ENCODE measurements around the gene ILK.

Gene ILK

DNA sequence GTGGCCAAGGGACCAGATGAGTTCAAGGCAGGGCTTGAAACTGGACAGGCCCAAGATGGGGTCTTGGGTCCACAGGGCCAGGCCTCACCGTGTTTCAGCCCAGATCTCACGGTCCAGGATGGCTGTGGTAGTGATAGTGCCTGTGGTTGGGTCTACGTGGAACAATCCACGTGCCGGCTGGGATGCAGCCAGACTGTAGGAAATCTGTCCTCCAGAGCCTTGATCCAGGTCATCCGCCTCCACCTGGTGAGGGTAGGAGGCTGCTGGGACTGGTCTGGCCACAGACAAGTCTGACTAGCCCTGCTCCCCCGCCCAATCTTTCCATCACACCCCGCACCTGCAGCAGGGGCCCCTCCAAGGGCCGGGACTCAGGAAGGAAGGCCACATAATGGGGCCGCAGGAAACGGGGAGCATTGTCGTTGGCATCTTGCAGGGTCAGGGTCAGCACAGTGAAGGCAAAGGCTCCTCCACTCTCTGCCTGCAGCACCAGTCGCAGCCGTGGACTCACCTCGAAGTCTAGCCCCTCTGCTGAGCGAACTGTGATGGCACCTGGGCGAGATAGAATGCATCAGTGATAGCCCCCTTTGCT lies 22.4 kb downstream of the ILK start:
- DNase-seq (ENCODE audit: insufficient read length, low spot score) (no peak), FAIRE-seq (no peak)
- TF ChIP-seq POLR2A (IDR thresholded peaks at IDR 0.05; ENCODE audit: low read depth, low read length), result no peak

DNA sequence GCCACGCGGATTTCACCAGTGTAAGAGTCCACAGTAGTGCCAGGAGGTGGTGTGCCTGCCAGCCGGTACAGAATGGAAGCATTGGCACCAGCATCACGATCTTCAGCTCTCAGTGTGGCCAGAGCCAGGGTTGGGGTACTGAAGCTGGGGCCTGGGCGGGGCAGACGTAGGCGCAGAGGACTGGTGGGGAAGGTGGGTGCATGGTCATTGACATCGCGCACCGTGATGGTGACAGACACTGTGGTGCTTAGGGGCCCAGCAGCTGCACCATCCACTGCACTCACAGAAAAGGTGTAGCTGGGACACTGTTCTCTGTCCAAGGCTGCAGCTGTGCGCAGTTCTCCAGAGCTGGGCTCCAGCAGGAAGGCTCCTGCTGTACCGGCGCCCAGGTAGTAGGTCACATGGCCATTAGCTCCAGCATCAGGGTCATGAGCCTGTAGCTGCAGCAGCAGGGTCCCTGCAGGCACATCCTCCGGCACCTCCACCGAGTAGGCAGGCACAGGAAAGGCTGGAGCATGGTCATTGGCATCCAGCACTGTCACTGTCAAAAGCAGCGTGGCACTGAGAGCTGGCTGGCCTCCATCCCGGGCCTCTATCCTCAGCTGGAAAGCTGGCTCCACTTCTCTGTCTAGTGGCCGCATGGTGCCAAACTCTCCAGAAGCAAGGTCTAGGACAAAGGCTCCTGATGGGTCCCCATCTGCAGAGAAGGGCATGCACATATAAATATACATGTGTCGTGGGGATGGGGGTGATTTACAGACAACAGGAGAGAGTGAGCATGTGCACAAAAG lies 23.6 kb downstream of the ILK start:
- no peak for TF ChIP-seq POLR2A (IDR thresholded peaks at IDR 0.05; ENCODE audit: low read depth, low read length)
- no peak for FAIRE-seq

DNA sequence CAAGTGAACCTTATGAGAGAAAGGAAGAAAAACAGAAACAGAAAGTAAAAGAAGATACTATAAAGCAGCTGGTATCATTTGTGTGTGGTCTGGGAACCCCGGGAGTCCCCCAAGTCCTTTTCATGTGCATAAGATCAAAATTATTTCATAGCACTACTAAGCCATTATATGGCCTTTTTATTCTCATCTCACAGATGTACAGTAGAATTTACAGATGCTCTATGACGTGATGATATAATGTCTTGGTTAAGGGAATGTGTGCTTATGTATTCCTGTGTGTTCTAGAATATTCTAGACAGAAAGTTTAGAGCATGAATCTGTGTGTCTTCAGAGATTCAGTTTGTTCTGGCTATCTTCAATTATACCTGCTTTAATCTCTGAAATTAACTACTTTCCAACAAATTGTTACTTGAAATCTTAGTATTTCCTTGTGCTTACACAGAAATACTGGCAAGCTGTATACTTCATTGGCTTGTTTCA lies 24.2 kb downstream of the ILK start:
- TF ChIP-seq POLR2A (IDR thresholded peaks at IDR 0.05; ENCODE audit: low read depth, low read length), result no peak
- FAIRE-seq (no peak), DNase-seq (ENCODE audit: insufficient read length, low spot score) (no peak)

More for the DNA sequence above, 23.6 kb downstream of the ILK start:
- no peak for DNase-seq (ENCODE audit: insufficient read length, low spot score)

DNA sequence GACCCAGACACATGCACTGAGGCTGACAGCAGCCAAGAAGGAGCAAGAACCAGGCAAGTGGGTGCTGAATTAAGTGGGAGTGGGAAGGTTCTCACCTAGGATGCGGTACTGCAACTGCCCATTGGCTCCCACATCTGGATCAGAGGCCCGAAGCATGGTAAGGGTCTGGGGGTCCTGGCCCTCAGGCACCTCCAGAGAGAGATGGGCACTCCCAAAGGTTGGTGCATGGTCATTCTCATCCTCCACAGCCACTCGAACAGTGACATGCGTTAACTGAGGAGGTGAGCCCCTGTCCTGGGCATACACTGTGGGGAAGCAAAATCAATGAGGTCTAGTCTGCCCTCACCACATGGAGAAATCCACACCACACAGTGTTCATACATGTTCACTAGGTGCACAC lies 25.0 kb downstream of the ILK start:
- FAIRE-seq (no peak), DNase-seq (ENCODE audit: insufficient read length, low spot score) (no peak)
- TF ChIP-seq POLR2A (IDR thresholded peaks at IDR 0.05; ENCODE audit: low read depth, low read length), result no peak

DNA sequence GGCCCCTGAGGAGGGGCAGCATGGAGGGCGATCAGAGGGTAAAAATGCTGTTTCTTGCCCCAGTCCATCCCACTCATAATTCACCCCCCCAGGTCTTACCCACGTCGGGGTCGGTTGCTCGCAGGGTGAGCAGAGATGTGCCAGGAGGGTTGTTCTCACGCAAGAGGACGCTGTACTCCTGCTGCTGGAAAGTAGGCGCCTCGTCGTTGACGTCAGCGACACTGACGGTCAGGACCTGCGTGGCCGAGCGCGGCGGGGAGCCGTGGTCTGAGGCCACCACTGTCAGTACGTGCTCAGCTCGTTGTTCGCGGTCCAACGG lies 26.0 kb downstream of the ILK start:
- FAIRE-seq, result no peak
- TF ChIP-seq POLR2A (IDR thresholded peaks at IDR 0.05; ENCODE audit: low read depth, low read length), result no peak
- DNase-seq (ENCODE audit: insufficient read length, low spot score), result no peak

DNA sequence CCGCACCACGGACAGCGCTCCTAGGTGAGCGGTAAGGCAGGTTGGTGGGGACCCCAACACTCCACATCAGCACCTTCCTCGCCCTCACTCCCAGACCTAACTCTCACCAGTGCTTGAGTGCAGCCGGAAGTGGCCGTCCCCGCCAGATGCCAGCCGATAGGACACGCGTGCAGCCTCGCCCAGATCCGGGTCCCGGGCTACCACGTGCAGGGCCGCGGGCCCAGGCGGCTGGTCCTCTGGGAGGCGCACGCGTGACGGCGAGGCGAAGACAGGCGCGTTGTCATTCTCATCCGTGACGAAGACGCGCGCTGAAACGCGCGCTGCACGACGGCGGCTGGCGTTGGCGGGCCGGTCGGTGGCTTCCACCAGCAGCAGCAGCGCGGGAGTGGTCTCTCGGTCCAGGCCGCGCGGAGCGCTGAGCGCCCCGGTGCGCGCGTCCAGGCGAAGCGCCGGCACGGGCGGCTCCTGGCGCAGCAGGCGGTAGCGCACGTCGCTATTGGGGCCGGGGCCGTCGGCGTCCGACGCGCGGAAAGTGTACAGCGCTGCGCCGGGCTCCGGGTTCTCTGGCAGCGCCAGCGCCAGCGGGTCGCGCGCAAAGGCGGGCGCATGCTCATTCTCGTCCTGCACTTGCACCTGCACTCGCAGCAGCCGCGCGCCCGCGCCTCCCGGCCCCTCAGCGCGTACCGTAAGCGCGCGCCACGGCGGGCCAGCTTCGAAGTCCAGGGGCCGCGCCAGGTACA lies 26.5 kb downstream of the ILK start:
- no peak for FAIRE-seq
- no peak for DNase-seq (ENCODE audit: insufficient read length, low spot score)
- no peak for TF ChIP-seq POLR2A (IDR thresholded peaks at IDR 0.05; ENCODE audit: low read depth, low read length)

DNA sequence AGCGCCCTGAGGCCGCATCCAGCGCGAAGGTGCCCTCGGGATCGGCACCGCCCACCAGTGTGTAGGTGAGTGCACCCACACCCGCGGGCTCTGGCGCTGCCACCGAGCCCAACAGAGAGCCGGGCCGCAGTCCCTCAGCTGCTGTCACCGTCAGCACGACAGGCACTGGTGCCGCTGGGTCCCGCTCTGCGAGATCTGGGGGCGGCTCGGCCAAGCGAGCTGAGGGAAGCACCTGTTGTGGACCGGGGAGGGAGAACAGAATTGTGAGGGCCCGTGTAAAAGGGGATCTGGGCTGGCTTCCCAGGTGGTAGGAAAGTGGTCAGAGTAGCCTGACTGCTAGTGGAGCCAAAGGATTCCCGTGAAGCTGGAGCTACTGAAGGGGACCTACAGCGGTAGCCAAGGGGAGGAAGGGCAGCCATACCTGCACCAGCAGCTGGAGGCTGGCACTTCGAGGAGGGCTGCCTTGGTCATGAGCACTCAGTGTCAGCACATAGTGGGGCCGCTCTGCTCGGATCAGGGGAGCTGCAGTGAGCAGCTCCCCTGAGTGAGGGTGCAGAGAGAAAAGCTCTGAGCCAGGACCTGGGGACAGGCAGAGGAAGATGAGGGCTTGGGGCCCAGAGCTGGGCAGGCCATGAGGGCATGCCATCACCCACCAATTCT lies 27.2 kb downstream of the ILK start:
- FAIRE-seq (no peak), DNase-seq (ENCODE audit: insufficient read length, low spot score) (no peak)
- no peak for TF ChIP-seq POLR2A (IDR thresholded peaks at IDR 0.05; ENCODE audit: low read depth, low read length)

DNA sequence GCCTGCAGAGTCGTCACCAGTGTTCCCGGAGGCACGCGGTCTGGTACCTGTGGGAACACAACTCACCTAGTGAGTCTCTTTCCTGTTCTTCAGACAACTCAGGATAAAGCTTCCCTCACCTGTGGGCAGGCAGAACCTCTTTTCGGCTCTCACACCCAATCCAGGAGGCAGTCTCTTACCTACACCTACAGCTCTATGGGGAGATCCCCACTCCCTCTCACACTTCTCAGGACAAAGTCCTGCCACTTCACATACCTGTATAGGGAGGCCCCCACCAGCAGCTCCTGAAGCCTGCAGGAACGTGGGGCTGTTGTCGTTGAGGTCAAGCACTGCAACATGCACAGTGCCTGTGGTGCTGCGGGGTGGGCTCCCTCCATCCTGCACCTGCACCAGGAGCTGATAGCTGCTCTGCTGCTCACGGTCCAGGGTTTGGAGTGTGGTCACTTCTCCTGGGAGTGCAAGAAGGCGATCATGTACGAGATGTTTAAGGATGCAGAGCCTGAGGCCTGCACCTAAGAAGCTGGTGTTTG lies 27.9 kb downstream of the ILK start:
- DNase-seq (ENCODE audit: insufficient read length, low spot score) (no peak), FAIRE-seq (no peak)
- TF ChIP-seq POLR2A (IDR thresholded peaks at IDR 0.05; ENCODE audit: low read depth, low read length), result no peak

DNA sequence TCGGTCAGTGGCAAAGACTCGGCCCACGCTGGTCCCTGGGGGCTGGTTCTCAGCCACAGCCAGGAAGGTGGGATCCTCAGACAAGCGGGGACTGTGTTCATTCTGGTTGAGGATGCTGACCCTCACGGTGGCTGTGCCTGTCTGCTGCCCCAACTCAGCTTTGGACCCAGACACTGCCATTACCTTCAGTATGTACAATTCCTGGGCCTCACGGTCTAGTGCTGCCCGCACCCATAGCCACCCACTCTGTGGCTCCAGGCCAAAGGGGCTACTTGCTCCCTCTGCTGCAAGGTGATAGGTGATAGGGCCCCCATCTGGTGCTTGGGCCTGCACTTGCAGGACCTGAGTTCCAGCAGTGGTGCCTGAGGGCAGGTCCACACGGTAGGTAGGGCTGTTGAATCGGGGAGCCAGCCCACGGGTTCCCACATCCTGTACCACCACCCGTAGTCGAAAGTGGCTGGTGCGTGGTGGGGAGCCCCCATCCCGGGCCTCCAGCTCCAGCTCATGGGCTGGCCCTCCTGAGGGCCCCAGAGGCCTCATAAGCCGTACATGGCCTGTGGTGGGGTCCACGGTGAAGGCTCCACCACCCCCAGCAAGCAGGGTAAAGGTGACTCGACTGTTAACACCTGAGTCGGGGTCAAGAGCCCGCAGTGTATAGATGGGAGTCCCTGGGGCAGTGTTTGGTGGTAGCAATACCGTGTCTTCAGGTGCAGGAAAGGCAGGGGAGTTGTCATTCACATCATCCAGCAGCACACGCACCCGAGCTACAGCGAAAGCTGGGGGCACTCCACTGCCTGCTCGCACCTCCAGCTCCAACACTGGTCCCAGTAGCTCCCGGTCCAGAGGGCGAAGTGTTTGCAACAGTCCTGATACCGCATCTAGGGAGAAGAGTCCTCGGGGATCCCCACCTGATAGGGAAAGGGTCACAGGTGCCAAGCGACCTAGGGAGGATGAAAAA lies 28.8 kb downstream of the ILK start:
- no peak for TF ChIP-seq POLR2A (IDR thresholded peaks at IDR 0.05; ENCODE audit: low read depth, low read length)
- no peak for FAIRE-seq
- no peak for DNase-seq (ENCODE audit: insufficient read length, low spot score)

DNA sequence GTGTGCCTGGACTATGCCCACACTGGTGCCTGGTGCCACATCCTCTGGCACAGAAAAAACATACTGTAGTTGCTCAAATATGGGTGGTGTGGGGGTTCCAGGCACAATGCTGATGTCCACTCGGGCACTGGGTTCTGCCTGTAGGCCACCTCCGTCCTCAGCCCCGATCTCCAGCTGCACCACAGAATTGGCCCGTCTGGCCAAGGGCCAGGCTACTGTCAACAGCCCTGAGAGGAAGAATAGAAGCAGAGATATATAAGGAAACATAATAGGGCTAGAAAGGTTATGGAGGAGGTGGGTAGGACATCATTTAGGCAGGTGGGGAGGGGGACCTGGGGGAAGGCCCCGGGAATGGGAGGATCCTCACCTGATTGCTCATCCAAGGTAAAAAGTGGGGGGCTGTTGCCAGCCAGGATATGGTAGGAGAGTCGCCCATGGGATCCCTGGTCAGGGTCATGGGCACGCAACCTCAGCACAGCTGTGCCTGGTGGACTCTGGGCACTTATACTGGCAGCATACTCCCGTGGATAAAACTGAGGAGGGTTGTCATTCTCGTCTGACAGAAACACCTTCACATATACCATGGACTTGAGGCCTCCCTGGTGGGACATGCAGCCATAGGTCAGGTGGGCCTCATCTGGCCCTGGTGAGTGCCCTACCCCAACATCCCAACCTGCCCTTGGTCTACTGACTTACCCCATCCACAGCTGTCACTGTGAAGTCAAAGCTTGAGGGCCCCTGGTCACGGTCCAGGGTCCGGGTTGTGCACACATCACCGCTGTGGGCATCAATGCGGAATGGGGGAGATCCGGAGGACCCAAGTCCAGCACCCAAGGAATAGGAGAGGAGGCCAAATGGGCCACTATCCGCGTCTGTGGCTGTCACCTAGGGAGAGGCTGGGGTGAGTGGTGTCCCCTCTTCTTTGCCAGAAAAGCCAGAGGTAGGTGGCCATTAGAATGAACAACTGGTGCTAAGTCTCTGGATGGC lies 30.1 kb downstream of the ILK start:
- no peak for DNase-seq (ENCODE audit: insufficient read length, low spot score)
- FAIRE-seq, result no peak
- TF ChIP-seq POLR2A (IDR thresholded peaks at IDR 0.05; ENCODE audit: low read depth, low read length), result no peak

DNA sequence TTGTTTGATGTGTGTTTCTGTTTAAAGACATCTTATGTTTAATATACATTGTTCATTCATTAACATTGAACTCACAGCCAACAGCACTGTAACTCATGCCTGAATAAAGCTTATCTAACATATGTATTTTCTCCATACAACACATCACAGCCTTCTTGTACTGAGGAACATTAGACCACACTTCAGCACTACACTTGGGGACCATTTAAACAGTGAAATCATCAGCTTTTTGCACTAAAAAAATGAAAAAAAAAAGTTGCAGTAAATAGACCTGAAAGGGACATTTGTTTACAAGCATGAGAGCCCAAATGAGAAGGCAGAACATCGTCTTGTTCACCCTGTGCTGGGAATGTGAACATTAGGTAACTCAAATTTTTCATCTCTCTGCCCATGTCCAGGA lies 31.0 kb downstream of the ILK start:
- no peak for FAIRE-seq
- DNase-seq (ENCODE audit: insufficient read length, low spot score), result no peak
- TF ChIP-seq POLR2A (IDR thresholded peaks at IDR 0.05; ENCODE audit: low read depth, low read length), result no peak
